ENCODE results near the gene DHX9. TPM values are rescaled to one million over a fixed set of nuclear protein-coding genes. Genes with fewer than 3 reads are reported as not detected.

The DHX9 gene
- total RNA-seq, 4 donors from 2014 or later: 103 to 172 (median 144) TPM

GRCh38 chr1:182930985-182931384 is 91.8 kb downstream of the DHX9 start:
- H3K27ac ChIP-seq: no peak overlapping the region
- intact Hi-C loops (cut with DNase I): no loop called here
- no peaks in the 10 kb centered on the region for H3K4me1 ChIP-seq
- no peaks in the 10 kb centered on the region for H3K36me3 ChIP-seq
- H3K4me3 ChIP-seq (replicated peaks in 1 of 3): no peak overlapping the region
- DNase-seq: no peak
- H3K27me3 ChIP-seq: no peaks in the 10 kb centered on the region
- no peaks in the 10 kb centered on the region for H3K9me3 ChIP-seq
- WGBS, 2 donors: 83 to 92% methylated on average over 1 of the region's 1 CpG
- TF ChIP-seq CTCF (IDR thresholded peaks at IDR 0.05) (no peak), POLR2A (IDR thresholded peaks at IDR 0.05) (no peak)

GRCh38 chr1:182935716-182936115 is 96.6 kb downstream of the DHX9 start:
- no peaks in the 10 kb centered on the region for H3K27me3 ChIP-seq
- no peaks in the 10 kb centered on the region for H3K4me1 ChIP-seq
- no peak for TF ChIP-seq POLR2A (IDR thresholded peaks at IDR 0.05)
- no peak for TF ChIP-seq CTCF (IDR thresholded peaks at IDR 0.05)
- intact Hi-C loops (cut with DNase I): no loop called here
- H3K27ac ChIP-seq: no peak overlapping the region
- no peaks in the 10 kb centered on the region for H3K9me3 ChIP-seq
- no peaks in the 10 kb centered on the region for H3K36me3 ChIP-seq
- DNase-seq: no peak
- no peak overlapping the region for H3K4me3 ChIP-seq (replicated peaks in 1 of 3)

Other genes with a start within 250 kb of the DHX9 start
- gene RGS16, start 235.0 kb upstream of the DHX9 start, total RNA-seq: 10 to 100 TPM; 22.2 to 35.7 (median 29.1) TPM
- 1 to 10 TPM; 2.4 to 5.9 (median 5.0) TPM for gene RGS8, start 154.8 kb upstream of the DHX9 start, total RNA-seq
- 10 to 100 TPM in 1 of 4 donors, 1 to 10 TPM in 3; 4.2 to 13.2 (median 8.0) TPM for gene NPL, start 49.6 kb upstream of the DHX9 start, total RNA-seq
- gene SHCBP1L, start 113.8 kb downstream of the DHX9 start, total RNA-seq: 1 to 10 TPM in 1 of 4 donors, not detected in 3; 1.3 TPM
- 100 to 1,000 TPM; 150 to 213 (median 174) TPM for gene LAMC1, start 184.1 kb downstream of the DHX9 start, total RNA-seq

All from thyroid gland (tissue), 4 donors.